HepG2 (cell line): ENCODE results near the gene BMF. TPM values are rescaled to one million over a fixed set of nuclear protein-coding genes. Genes with fewer than 3 reads are reported as not detected.

Experiments
- ARNTL ChIP-seq: sonication (generic); formaldehyde crosslinking; IDR thresholded peaks from 2 replicates; pipeline ENCODE4 v1.4.0; 2020; ENCODE audit warnings: mild to moderate bottlenecking, missing genetic modification reagents
- CCDC6 ChIP-seq: sonication (generic); formaldehyde crosslinking; IDR thresholded peaks from 2 replicates; pipeline ENCODE4 v1.8.1; 2022; ENCODE audit warnings: mild to moderate bottlenecking, missing genetic modification reagents, moderate library complexity
- GATAD1 ChIP-seq: IDR thresholded peaks from 2 replicates; pipeline ENCODE4 v1.6.1; 2016; ENCODE audit warnings: missing genetic modification reagents, missing compliant biosample characterization
- HNF1B ChIP-seq: sonication (generic); formaldehyde crosslinking; IDR thresholded peaks from 2 replicates; pipeline ENCODE4 v1.5.1; 2020; ENCODE audit warnings: mild to moderate bottlenecking, moderate library complexity, missing genetic modification reagents
- KDM5B ChIP-seq: sonication (generic); formaldehyde crosslinking; IDR thresholded peaks from 2 replicates; pipeline ENCODE4 v1.4.0; 2020; ENCODE audit warnings: missing genetic modification reagents, mild to moderate bottlenecking, borderline replicate concordance
- KLF11 ChIP-seq: IDR thresholded peaks from 2 replicates; pipeline ENCODE4 v1.6.1; 2016; ENCODE audit warnings: missing compliant biosample characterization
- KLF12 ChIP-seq: sonication (generic); formaldehyde crosslinking; IDR thresholded peaks from 2 replicates; pipeline ENCODE4 v1.4.0; 2020; ENCODE audit warnings: missing genetic modification reagents, borderline replicate concordance
- MXI1 ChIP-seq: IDR thresholded peaks from 3 replicates; pipeline ENCODE4 v1.6.1; 2012; ENCODE audit warnings: low read depth, low read length, inconsistent platforms, borderline replicate concordance
- PITX1 ChIP-seq: sonication (generic); formaldehyde crosslinking; IDR thresholded peaks from 2 replicates; pipeline ENCODE4 v1.5.1; 2020; ENCODE audit warnings: mild to moderate bottlenecking, missing genetic modification reagents
- PRDM10 ChIP-seq: sonication (generic); formaldehyde crosslinking; IDR thresholded peaks from 2 replicates; pipeline ENCODE4 v1.4.0; 2020; ENCODE audit warnings: low read depth, missing genetic modification reagents
- SALL2 ChIP-seq: sonication (generic); formaldehyde crosslinking; IDR thresholded peaks from 2 replicates; pipeline ENCODE4 v1.8.1; 2023; ENCODE audit warnings: mild to moderate bottlenecking, missing genetic modification reagents, inconsistent platforms
- TSC22D2 ChIP-seq: sonication (generic); formaldehyde crosslinking; IDR thresholded peaks from 2 replicates; pipeline ENCODE4 v1.5.1; 2020; ENCODE audit warnings: missing genetic modification reagents, mild to moderate bottlenecking, borderline replicate concordance
- YEATS4 ChIP-seq: sonication (generic); formaldehyde crosslinking; IDR thresholded peaks from 2 replicates; pipeline ENCODE4 v1.4.0; 2020; ENCODE audit warnings: missing genetic modification reagents, borderline replicate concordance
- ZFX ChIP-seq: sonication (generic); formaldehyde crosslinking; IDR thresholded peaks from 2 replicates; pipeline ENCODE4 v1.4.0; 2020; ENCODE audit warnings: mild to moderate bottlenecking, low read depth, missing genetic modification reagents, moderate library complexity
- ZNF160 ChIP-seq: sonication (generic); formaldehyde crosslinking; IDR thresholded peaks from 2 replicates; pipeline ENCODE4 v1.8.0; 2022; ENCODE audit warnings: mild to moderate bottlenecking, inconsistent platforms, missing genetic modification reagents
- ZNF230 ChIP-seq: sonication (generic); formaldehyde crosslinking; IDR thresholded peaks from 2 replicates; pipeline ENCODE4 v1.4.0; 2020; ENCODE audit warnings: mild to moderate bottlenecking, missing genetic modification reagents
- ZNF574 ChIP-seq: sonication (generic); formaldehyde crosslinking; IDR thresholded peaks from 2 replicates; pipeline ENCODE4 v1.4.0; 2020; ENCODE audit warnings: missing genetic modification reagents
- ZNF746 ChIP-seq: sonication (generic); formaldehyde crosslinking; IDR thresholded peaks from 2 replicates; pipeline ENCODE4 v1.8.0; 2022; ENCODE audit warnings: mild to moderate bottlenecking, missing genetic modification reagents
- ZSCAN25 ChIP-seq: sonication (generic); formaldehyde crosslinking; IDR thresholded peaks from 2 replicates; pipeline ENCODE4 v1.8.0; 2022; ENCODE audit warnings: mild to moderate bottlenecking, missing genetic modification reagents
- polyA plus RNA-seq, 8 experiments: library from polyadenylated mRNA; depleted of rRNA in 3 of 8; stranded (reverse) in 7 of 8; unstranded in 1 of 8; fragments of >200 nt; fragmentation: Illumina TruSeq in 4 of 8; extraction: Trizol in 4 of 8; gene quantifications; 2 replicates each; pipeline versions ENCODE4 v1.2.1 to v1.2.3, GENCODE V29; 2011 to 2016; ENCODE audit warnings: low read depth in 4 of 8, missing spikeins in 1 of 8, mixed read lengths in 1 of 8; ENCODE audit not compliant: insufficient read depth in 1 of 8
- total RNA-seq, 5 experiments: library from RNA; depleted of rRNA; stranded (reverse); fragments of >200 nt; fragmentation: Illumina TruSeq; extraction: Trizol; gene quantifications; 2 replicates each; pipeline ENCODE4 v1.2.3, GENCODE V29; 2016; ENCODE audit warnings: low read depth in 1 of 5

Gene BMF
- total and polyA plus RNA-seq, 2 of the 13 experiments (the other 11 are each of a cell fraction or from before 2014, with no cell fraction given) = 8.7 to 15.9 TPM

GRCh38 chr15:40087991-40088928, 20.4 kb downstream of the BMF start (continued):
- peak; percentile 76 for TF ChIP-seq PITX1 (CRISPR knock-in tag)
- TF ChIP-seq GATAD1 = peak; percentile 66
- peak; percentile 25; the same call in 1 of the 3 replicates for TF ChIP-seq MXI1
- peak; percentile 95; the same call in 1 of the 2 replicates for TF ChIP-seq HNF1B (CRISPR knock-in tag)
- no peak for TF ChIP-seq TSC22D2 (CRISPR knock-in tag)
- peak; percentile 56; the same call in 1 of the 2 replicates for TF ChIP-seq YEATS4 (CRISPR knock-in tag)
- TF ChIP-seq ZSCAN25 (CRISPR knock-in tag) = 0 out of 2 replicates have a peak, but pooled peaks have one; percentile 55
- peak; percentile 61 for TF ChIP-seq CCDC6 (CRISPR knock-in tag)
- no peak for TF ChIP-seq KLF11 (CRISPR knock-in tag)
- TF ChIP-seq ARNTL (CRISPR knock-in tag) = peak; percentile 65; the same call in 1 of the 2 replicates
- peak; percentile 79; the same call in 1 of the 2 replicates for TF ChIP-seq ZNF160
- TF ChIP-seq SALL2 = no peak
- TF ChIP-seq PRDM10 (CRISPR knock-in tag) = peak; percentile 78; the same call in 1 of the 2 replicates
- peak; percentile 88 for TF ChIP-seq ZNF746
- peak; percentile 77; the same call in 1 of the 2 replicates for TF ChIP-seq ZNF230
- peak; percentile 87 for TF ChIP-seq ZFX (CRISPR knock-in tag)
- TF ChIP-seq KLF12 (CRISPR knock-in tag) = peak; percentile 69; the same call in 1 of the 2 replicates
- TF ChIP-seq KDM5B (CRISPR knock-in tag) = peak; percentile 61; the same call in 1 of the 2 replicates
- peak; percentile 72 for TF ChIP-seq ZNF574 (CRISPR knock-in tag)
